Subcutaneous adipose tissue (tissue), 4 donors: ENCODE measurements around the gene CPVL. TPM values are rescaled to one million over a fixed set of nuclear protein-coding genes. Genes with fewer than 3 reads are reported as not detected.

Experiments used
- total RNA-seq, 4 donors: library from RNA; depleted of rRNA; stranded (reverse); fragments of >200 nt; gene quantifications; one replicate each; pipeline ENCODE4 v1.1.0, GENCODE V29; 2016
- TF ChIP-seq, protein P1 (sequence below): fragments of 450-650 bp; IDR thresholded peaks from one replicate; pipeline ENCODE4 v1.5.1; 2016; ENCODE audit warnings: low read depth, mild to moderate bottlenecking, control low read depth, antibody characterized with exemption, moderate library complexity

The CPVL gene
- total RNA-seq, 4 donors from 2014 or later: 13.0 to 105 (median 36.5) TPM

DNA sequence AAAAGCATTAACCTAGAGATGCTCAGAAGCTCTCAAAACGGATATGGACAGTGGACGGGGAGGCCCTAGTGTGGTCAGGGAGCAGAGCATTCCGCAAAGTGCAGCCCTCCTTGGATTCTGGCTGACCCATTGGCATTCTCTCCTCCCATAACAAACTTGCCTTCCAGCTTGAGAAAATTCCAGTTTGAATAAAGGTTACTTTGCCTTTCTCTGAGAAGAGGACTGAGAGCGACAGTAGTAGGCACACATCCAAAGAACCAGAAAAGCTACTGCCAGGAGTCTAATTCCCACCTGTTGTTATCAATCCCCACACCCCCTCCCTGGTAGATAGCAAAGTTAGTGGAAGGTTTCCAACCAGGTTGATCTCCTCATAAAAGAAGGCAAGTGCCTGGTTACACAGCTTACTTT, 103.5 kb downstream of the CPVL start:
- TF ChIP-seq, protein P1, sequence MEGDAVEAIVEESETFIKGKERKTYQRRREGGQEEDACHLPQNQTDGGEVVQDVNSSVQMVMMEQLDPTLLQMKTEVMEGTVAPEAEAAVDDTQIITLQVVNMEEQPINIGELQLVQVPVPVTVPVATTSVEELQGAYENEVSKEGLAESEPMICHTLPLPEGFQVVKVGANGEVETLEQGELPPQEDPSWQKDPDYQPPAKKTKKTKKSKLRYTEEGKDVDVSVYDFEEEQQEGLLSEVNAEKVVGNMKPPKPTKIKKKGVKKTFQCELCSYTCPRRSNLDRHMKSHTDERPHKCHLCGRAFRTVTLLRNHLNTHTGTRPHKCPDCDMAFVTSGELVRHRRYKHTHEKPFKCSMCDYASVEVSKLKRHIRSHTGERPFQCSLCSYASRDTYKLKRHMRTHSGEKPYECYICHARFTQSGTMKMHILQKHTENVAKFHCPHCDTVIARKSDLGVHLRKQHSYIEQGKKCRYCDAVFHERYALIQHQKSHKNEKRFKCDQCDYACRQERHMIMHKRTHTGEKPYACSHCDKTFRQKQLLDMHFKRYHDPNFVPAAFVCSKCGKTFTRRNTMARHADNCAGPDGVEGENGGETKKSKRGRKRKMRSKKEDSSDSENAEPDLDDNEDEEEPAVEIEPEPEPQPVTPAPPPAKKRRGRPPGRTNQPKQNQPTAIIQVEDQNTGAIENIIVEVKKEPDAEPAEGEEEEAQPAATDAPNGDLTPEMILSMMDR: no peak

DNA sequence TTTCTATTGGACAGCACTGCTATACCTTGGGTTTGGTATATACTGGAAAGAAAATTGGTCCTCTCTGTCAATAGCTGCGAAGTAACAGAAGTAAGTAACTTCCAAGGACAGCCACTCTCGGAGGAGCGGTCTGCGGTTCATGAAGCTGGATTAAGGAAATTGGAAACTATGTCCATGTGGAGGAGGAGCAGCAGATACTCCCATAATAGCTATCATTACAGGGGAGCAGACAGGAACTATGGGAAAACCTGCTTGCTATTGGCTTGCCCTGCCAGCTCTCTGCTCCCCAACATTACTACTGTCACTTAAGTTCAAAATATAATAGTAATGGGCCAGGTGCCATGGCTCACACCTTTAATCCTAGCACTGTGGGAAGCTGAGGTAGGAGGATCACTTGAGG, 104.3 kb downstream of the CPVL start:
- TF ChIP-seq, protein P1: no peak

DNA sequence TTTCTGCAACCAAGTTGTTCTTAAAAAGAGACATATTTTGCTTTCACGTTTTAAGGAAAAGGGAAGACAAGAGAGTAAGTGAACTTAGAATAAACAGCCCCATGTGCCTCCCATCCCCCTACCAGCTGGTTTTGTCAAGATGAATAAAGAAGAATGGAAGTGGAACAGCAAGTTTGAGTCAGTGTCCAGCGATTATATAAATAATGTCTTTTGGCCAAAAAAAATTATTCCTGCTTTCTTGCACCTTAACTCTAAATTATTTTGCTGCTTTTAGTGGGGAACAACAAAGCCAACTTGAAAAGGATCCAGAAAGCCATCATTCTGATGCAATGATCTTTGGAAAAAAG, 105.8 kb downstream of the CPVL start:
- TF ChIP-seq, protein P1: no peak

DNA sequence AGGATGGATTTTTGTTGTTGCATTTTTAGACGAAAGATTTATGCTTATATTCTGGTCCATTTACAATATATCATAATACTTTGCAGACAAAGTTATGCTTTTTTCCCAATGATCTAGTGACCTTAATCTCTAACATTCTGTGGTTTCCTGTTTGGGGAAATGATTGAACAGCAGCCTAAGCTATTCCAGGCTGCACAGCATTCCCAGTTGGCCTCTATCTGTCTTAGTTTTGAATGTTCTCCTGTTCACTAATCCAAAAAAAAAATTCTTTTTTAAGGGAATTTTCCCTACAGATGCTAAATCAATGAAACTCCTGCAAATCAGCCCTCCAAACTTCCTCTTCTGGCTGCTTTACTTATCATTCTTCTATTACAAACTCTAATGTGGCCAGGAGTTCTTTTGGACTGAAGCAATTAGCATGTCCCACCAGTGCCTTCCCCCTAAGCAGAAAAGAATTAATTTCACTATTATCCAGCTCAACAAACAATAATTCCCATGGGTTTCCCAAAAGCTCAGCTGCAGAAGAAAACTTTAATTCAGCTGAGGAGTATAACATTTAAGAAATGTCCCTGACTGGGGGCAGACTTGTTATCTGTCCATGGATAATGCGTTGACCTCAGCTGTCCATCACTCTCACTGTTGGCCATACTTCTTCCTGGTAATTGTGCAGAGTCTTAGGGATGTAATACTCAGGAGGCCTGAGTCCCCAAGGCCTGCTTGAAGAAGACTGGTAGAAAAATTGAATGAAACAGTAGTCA, 106.3 kb downstream of the CPVL start:
- TF ChIP-seq, protein P1: no peak

DNA sequence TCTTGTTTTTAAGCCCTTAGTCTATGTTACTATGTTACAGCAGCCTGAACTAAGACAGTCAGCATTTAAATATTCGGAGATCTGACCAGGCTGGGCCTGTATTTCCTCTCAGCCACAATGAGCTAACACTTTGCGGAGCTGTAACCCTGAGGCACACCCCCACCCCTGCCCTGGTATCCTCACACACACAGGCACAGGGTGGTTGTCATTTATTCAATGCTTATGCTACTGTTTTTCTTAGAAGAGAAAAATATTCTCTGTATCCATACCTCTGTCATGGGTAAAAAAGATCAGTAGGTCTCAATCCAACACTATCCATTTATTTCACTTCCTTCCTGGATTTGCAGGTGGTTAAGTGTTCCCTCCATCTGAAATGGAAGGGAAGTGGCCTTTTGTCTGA, 107.9 kb downstream of the CPVL start:
- TF ChIP-seq, protein P1: no peak

DNA sequence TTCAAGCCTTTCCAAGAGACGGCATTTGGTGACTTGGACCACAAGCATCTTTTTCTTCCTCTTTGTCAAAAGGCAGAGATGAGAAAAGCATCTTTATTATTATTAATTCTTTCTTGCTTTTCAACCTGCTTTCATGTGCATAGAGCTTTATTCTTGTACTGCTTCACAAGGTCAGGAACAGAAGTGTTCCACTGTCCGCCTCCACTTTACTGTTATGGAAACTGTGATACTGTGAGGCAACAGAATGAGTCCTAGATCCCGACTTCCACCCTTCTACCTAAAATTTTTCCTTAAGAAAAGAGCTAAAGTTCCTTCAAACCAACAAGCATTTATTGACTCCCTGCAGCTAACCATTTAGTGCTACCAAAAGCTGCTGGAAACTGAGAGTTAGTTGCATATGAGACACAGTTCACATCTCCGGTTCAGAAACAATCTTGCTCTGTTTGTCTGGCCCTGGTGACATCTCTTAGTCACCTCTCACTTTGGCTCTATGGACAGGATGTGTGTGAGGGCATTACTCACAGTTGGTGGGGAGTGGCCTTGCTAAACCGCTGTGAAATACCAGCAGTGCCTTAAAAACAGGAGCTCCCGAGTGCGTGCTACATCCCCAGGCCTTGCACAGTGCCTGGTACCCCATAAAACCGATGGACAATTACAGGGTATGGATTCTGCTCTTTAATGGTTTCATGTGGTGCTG, 111.1 kb downstream of the CPVL start:
- TF ChIP-seq, protein P1: no peak

DNA sequence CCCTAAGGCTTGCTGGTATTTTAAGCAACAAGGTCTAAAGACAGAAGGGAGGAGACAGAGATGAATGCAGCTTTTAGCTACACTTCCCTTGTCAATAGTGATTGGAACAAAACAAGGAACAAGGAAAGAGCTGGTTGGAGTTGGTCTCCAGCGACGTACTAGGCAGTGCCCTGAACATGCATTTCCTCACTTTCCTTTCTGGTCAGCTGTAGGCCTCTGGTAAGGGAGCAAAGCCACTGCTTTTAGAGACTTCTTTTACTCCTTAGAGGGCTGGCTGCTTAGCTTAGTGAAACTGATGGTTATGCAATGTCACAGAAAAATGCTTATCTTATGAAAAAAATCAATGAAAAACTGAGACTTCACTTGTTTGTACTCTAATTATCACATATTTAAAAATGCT, 112.8 kb downstream of the CPVL start:
- TF ChIP-seq, protein P1: no peak
